Neuronal stem cell (in vitro differentiated cells): ENCODE measurements around the gene OSTF1.

Source experiments
- DNase-seq: peaks from one replicate; pipeline ENCODE4 v3.0.0-alpha.2; 2013; ENCODE audit warnings: low spot score
- H2AFZ ChIP-seq: one replicate; pipeline ENCODE4 v1.6.1; 2013; ENCODE audit warnings: mild to moderate bottlenecking, low read length, inconsistent platforms
- H2AK5ac ChIP-seq: 2 replicates; pipeline ENCODE4 v1.6.1; 2013; ENCODE audit warnings: low read depth, mild to moderate bottlenecking, inconsistent platforms, low read length, moderate library complexity, mixed read lengths
- H2BK120ac ChIP-seq: 2 replicates; pipeline ENCODE4 v1.6.1; 2013; ENCODE audit warnings: low read depth, mild to moderate bottlenecking, inconsistent platforms, low read length, moderate library complexity, mixed read lengths
- H2BK12ac ChIP-seq: one replicate; pipeline ENCODE4 v1.6.1; 2013; ENCODE audit warnings: low read length, inconsistent platforms
- H2BK15ac ChIP-seq: 2 replicates; pipeline ENCODE4 v1.6.1; 2013; ENCODE audit warnings: mild to moderate bottlenecking, low read length, inconsistent platforms, mixed read lengths
- H2BK5ac ChIP-seq: one replicate; pipeline ENCODE4 v1.6.1; 2013; ENCODE audit warnings: inconsistent platforms, mild to moderate bottlenecking, low read length, moderate library complexity
- H3K14ac ChIP-seq: one replicate; pipeline ENCODE4 v1.6.1; 2013; ENCODE audit warnings: low read length, inconsistent platforms
- H3K18ac ChIP-seq: 2 replicates; pipeline ENCODE4 v1.6.1; 2013; ENCODE audit warnings: low read length, inconsistent platforms
- H3K23ac ChIP-seq: 2 replicates; pipeline ENCODE4 v1.6.1; 2013; ENCODE audit warnings: low read depth, mild to moderate bottlenecking, mixed read lengths, low read length, inconsistent platforms; ENCODE audit not compliant: poor library complexity
- H3K27ac ChIP-seq: replicated peaks from 3 replicates; pipeline ENCODE4 v1.5.1; 2013; ENCODE audit warnings: low read length, inconsistent platforms
- H3K27me3 ChIP-seq, 3 experiments: 2 replicates each; pipeline ENCODE4 v1.6.1; 2013; ENCODE audit warnings: low read length in 3 of 3, mild to moderate bottlenecking in 2 of 3, inconsistent platforms in 1 of 3, low read depth in 1 of 3, mixed read lengths in 1 of 3, moderate library complexity in 1 of 3; ENCODE audit not compliant: control insufficient read depth in 3 of 3, insufficient read depth in 3 of 3
- H3K36me3 ChIP-seq, 2 donors: replicated peaks in 1 of 2; 2 replicates each; pipeline ENCODE4 v1.6.1; 2013; ENCODE audit warnings: low read length in 2 of 2; ENCODE audit not compliant: control insufficient read depth in 2 of 2, insufficient read depth in 2 of 2
- H3K4ac ChIP-seq: 2 replicates; pipeline ENCODE4 v1.6.1; 2013; ENCODE audit warnings: inconsistent platforms, mild to moderate bottlenecking, low read length, moderate library complexity
- H3K4me1 ChIP-seq, 2 donors: 1 replicate in 1 of 2; 2 replicates in 1 of 2; pipeline ENCODE4 v1.6.1; 2013; ENCODE audit warnings: low read length in 2 of 2, low read depth in 1 of 2; ENCODE audit not compliant: control insufficient read depth in 2 of 2, insufficient read depth in 1 of 2
- H3K4me2 ChIP-seq: one replicate; pipeline ENCODE4 v1.6.1; 2013; ENCODE audit warnings: mild to moderate bottlenecking, low read length, inconsistent platforms; ENCODE audit not compliant: insufficient read depth, poor library complexity, severe bottlenecking
- H3K4me3 ChIP-seq, 2 donors: 2 replicates each; pipeline ENCODE4 v1.5.1; 2013; ENCODE audit warnings: low read length in 2 of 2, mild to moderate bottlenecking in 2 of 2, inconsistent platforms in 1 of 2, moderate library complexity in 1 of 2
- H3K79me1 ChIP-seq: one replicate; pipeline ENCODE4 v1.6.1; 2013; ENCODE audit warnings: low read depth, mild to moderate bottlenecking, inconsistent platforms, low read length, moderate library complexity
- H3K9ac ChIP-seq: one replicate; pipeline ENCODE4 v1.6.1; 2013; ENCODE audit warnings: mild to moderate bottlenecking, low read depth, low read length, inconsistent platforms; ENCODE audit not compliant: poor library complexity
- H3K9me3 ChIP-seq, 2 donors: replicated peaks in 1 of 2; 2 replicates each; pipeline versions ENCODE3 to v1.6.1; 2013; ENCODE audit warnings: low read length in 2 of 2, mild to moderate bottlenecking in 2 of 2, inconsistent platforms in 1 of 2, low read depth in 1 of 2, mixed read lengths in 1 of 2, moderate library complexity in 1 of 2; ENCODE audit not compliant: control insufficient read depth in 2 of 2, insufficient read depth in 1 of 2
- H4K8ac ChIP-seq: one replicate; pipeline ENCODE4 v1.6.1; 2013; ENCODE audit warnings: low read depth, mild to moderate bottlenecking, inconsistent platforms, low read length, moderate library complexity
- H4K91ac ChIP-seq: one replicate; pipeline ENCODE4 v1.6.1; 2013; ENCODE audit warnings: low read length, low read depth, mild to moderate bottlenecking, inconsistent platforms; ENCODE audit not compliant: poor library complexity
- WGBS, 2 donors: extraction: QIAGEN DNeasy Blood & Tissue Kit; methylation state at CpG; one replicate each; pipeline ENCODE4 v1.1.7; 2013; ENCODE audit warnings: missing lambda C conversion rate in 2 of 2, mixed read lengths in 1 of 2; ENCODE audit not compliant: insufficient read length in 2 of 2, insufficient replicate concordance in 1 of 2; ENCODE audit errors: extremely low coverage in 2 of 2; 5-methylcytosine and 5-hydroxymethylcytosine counted together

Gene OSTF1

DNA sequence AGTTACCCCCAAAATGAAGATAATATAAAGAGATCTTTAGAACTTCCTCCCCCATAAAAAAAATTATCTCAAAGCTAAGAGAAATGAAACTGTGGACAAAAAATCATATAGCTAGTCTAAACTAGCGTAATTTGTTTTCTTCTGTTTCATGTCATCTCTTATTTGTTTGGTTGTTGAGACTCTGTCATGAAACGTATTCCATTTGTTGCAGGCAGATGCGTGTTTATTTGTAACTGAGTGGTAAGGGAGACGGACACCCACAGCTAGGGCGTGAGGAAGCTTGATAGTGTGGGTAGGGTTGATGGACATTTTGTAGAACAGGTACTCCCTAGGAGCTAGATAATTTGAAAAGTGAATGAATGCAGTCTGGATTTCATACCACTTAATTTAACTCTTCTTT, 41.9 kb downstream of the OSTF1 start:
- no peak overlapping the region for H3K4me3 ChIP-seq
- H2AFZ ChIP-seq, result no peak overlapping the region
- no peak overlapping the region for H2AK5ac ChIP-seq
- no peaks in the 10 kb centered on the region for H3K9me3 ChIP-seq
- no CpG with 5 or more reads among the region's 5 CpGs for WGBS, 2 donors
- no peak for DNase-seq
- no peak overlapping the region for H3K4me2 ChIP-seq
- no peak overlapping the region for H3K4ac ChIP-seq
- H4K91ac ChIP-seq, result no peak overlapping the region
- no peak overlapping the region for H3K23ac ChIP-seq
- no peaks in the 10 kb centered on the region for H3K27me3 ChIP-seq
- H3K4me1 ChIP-seq, result peaks cover 3 to 16% of the 10 kb centered on the region in 2 donors
- H2BK15ac ChIP-seq, result no peak overlapping the region
- H3K79me1 ChIP-seq, result no peaks in the 10 kb centered on the region
- no peak overlapping the region for H3K9ac ChIP-seq
- H2BK5ac ChIP-seq, result no peak overlapping the region
- H4K8ac ChIP-seq, result no peak overlapping the region
- H2BK12ac ChIP-seq, result no peak overlapping the region
- H3K36me3 ChIP-seq, result no peaks in the 10 kb centered on the region
- H3K14ac ChIP-seq, result no peak overlapping the region
- no peak overlapping the region for H3K18ac ChIP-seq
- no peak overlapping the region for H3K27ac ChIP-seq
- no peak overlapping the region for H2BK120ac ChIP-seq

DNA sequence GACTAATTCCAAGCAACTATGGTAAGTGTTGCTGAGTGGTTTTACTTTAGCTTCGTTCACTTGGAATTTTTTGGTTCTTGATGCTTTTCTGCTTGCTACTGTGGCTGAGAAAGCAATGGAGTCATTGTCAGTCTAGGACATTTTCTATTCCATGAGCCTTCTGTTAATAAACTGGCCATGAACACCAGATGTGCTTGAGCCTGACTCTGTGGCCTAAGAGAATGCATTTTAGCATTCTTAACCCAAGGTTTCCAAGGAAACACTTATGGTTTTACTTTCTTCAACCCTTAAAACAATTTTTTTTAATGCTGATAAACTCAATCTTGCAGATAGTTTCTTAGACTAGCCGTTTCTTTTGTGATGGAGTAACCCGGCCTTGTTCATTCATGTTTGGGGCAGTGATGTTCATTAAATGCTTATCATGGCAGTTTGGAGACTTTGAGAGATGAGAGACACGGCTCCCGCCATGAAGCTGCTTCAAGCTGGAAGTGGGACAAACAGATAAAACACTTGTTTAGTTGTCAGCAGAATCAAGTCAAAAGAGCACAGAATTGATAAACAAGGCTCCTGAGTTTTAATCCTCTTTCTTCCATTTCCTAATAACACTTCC, 42.4 kb downstream of the OSTF1 start:
- no CpG with 5 or more reads among the region's 5 CpGs for WGBS, 2 donors
- Histone ChIP-seq H2BK120ac (no peak overlapping the region), H3K27ac (no peak overlapping the region), H3K23ac (no peak overlapping the region), H4K91ac (no peak overlapping the region), H2AFZ (peak overlapping the region; percentile 7), H3K9me3 (no peaks in the 10 kb centered on the region), H3K4me2 (no peak overlapping the region), H3K18ac (no peak overlapping the region), H3K9ac (no peak overlapping the region), H3K79me1 (no peaks in the 10 kb centered on the region), H2BK12ac (no peak overlapping the region), H3K4ac (no peak overlapping the region), H3K27me3 (no peaks in the 10 kb centered on the region), H4K8ac (no peak overlapping the region), H3K36me3 (no peaks in the 10 kb centered on the region), H3K4me3 (no peak overlapping the region), H2AK5ac (no peak overlapping the region), H2BK5ac (no peak overlapping the region), H2BK15ac (no peak overlapping the region), H3K4me1 (peaks cover 3 to 16% of the 10 kb centered on the region in 2 donors), H3K14ac (no peak overlapping the region)
- DNase-seq, result no peak

GRCh38 chr9:75131700-75132099, 43.4 kb downstream of the OSTF1 start:
- WGBS, 2 donors, result no CpG with 5 or more reads among the region's 3 CpGs
- peaks cover 3 to 16% of the 10 kb centered on the region in 2 donors for H3K4me1 ChIP-seq
- no peak overlapping the region for H3K9ac ChIP-seq
- H3K36me3 ChIP-seq, result no peaks in the 10 kb centered on the region
- H4K8ac ChIP-seq, result no peak overlapping the region
- no peak overlapping the region for H3K18ac ChIP-seq
- no peak overlapping the region for H3K4ac ChIP-seq
- no peak overlapping the region for H3K4me3 ChIP-seq
- H3K79me1 ChIP-seq, result no peaks in the 10 kb centered on the region
- H2AK5ac ChIP-seq, result no peak overlapping the region
- no peak overlapping the region for H3K4me2 ChIP-seq
- no peak overlapping the region for H4K91ac ChIP-seq
- H2BK5ac ChIP-seq, result no peak overlapping the region
- no peaks in the 10 kb centered on the region for H3K9me3 ChIP-seq
- no peak overlapping the region for H2BK12ac ChIP-seq
- no peak overlapping the region for H2BK120ac ChIP-seq
- H3K27ac ChIP-seq, result no peak overlapping the region
- H2BK15ac ChIP-seq, result no peak overlapping the region
- H3K27me3 ChIP-seq, result no peaks in the 10 kb centered on the region
- no peak overlapping the region for H3K23ac ChIP-seq
- no peak for DNase-seq
- H2AFZ ChIP-seq, result no peak overlapping the region
- H3K14ac ChIP-seq, result no peak overlapping the region

DNA sequence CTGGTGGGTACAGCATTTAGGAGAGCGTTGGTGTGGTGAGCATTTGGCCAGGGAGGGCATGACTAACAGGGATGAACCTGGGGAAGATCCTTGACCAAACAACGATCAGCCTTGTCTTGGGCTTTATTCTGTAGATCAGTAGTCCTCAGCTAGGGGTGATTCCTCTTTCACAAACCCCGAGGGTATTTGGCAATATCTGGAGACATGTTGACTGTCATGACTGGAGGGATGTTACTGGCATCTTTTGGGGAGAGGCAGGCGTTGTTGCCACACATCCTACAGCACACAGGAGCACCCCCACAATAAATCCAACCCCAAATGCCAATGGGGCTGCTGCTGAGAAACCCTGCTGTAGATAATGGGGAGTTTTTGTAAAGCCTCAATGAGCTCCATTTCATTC, 43.9 kb downstream of the OSTF1 start:
- DNase-seq, result no peak
- H4K91ac ChIP-seq, result no peak overlapping the region
- H3K14ac ChIP-seq, result no peak overlapping the region
- H3K4me2 ChIP-seq, result no peak overlapping the region
- WGBS, 2 donors, result no CpG with 5 or more reads among the region's 4 CpGs
- no peak overlapping the region for H2BK15ac ChIP-seq
- no peak overlapping the region for H2BK12ac ChIP-seq
- H3K9me3 ChIP-seq, result no peaks in the 10 kb centered on the region
- H2BK120ac ChIP-seq, result no peak overlapping the region
- H3K27ac ChIP-seq, result no peak overlapping the region
- peaks cover 3 to 16% of the 10 kb centered on the region in 2 donors for H3K4me1 ChIP-seq
- no peaks in the 10 kb centered on the region for H3K79me1 ChIP-seq
- no peaks in the 10 kb centered on the region for H3K36me3 ChIP-seq
- no peak overlapping the region for H2AK5ac ChIP-seq
- H2AFZ ChIP-seq, result no peak overlapping the region
- H3K27me3 ChIP-seq, result no peaks in the 10 kb centered on the region
- no peak overlapping the region for H3K18ac ChIP-seq
- H3K4ac ChIP-seq, result no peak overlapping the region
- no peak overlapping the region for H3K4me3 ChIP-seq
- no peak overlapping the region for H4K8ac ChIP-seq
- H2BK5ac ChIP-seq, result no peak overlapping the region
- no peak overlapping the region for H3K23ac ChIP-seq
- no peak overlapping the region for H3K9ac ChIP-seq
